ENCODE results near the gene LRRC30.

DNA sequence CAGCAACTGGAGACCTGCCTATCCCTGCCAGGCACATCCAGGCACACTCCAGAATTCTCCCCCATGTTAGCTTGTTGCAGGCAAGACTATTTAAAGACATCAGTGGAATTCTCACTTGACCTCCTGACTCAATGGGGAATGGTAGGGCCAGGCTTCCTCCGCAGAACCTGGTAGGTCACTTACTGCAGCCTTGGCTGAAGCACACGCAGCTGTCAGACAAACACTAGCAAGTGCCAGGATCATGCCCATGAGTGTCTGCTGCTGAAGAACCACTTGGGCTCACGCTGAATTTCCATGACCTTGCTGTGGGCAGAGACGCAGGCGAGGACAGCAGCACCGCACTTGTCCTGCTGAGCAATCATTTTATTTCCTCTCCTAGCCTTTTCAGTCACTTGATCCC, 3.2 kb downstream of the LRRC30 start:
- TF ChIP-seq, protein P1, sequence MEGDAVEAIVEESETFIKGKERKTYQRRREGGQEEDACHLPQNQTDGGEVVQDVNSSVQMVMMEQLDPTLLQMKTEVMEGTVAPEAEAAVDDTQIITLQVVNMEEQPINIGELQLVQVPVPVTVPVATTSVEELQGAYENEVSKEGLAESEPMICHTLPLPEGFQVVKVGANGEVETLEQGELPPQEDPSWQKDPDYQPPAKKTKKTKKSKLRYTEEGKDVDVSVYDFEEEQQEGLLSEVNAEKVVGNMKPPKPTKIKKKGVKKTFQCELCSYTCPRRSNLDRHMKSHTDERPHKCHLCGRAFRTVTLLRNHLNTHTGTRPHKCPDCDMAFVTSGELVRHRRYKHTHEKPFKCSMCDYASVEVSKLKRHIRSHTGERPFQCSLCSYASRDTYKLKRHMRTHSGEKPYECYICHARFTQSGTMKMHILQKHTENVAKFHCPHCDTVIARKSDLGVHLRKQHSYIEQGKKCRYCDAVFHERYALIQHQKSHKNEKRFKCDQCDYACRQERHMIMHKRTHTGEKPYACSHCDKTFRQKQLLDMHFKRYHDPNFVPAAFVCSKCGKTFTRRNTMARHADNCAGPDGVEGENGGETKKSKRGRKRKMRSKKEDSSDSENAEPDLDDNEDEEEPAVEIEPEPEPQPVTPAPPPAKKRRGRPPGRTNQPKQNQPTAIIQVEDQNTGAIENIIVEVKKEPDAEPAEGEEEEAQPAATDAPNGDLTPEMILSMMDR (IDR thresholded peaks at IDR 0.05 in 4 of 5, conservative IDR thresholded peaks at IDR 0.05 in 1 of 5), result no peak
- TF ChIP-seq POLR2A (IDR thresholded peaks at IDR 0.05), result peak in 1 of 2 donors; percentile 49
